Neutrophil (primary cell): Measurements from ENCODE around the gene LNX2.

Experiments used
- H3K27ac ChIP-seq: fragments of 200-600 bp; sonication (generic); 2 replicates; pipeline ENCODE4 v1.5.1; 2016; ENCODE audit warnings: mild to moderate bottlenecking, moderate library complexity
- H3K27me3 ChIP-seq: fragments of 200-600 bp; sonication (generic); 2 replicates; pipeline ENCODE4 v1.6.0; 2016; ENCODE audit warnings: mild to moderate bottlenecking
- H3K36me3 ChIP-seq: fragments of 200-600 bp; sonication (generic); 2 replicates; pipeline ENCODE4 v1.5.1; 2017
- H3K4me1 ChIP-seq, 2 experiments: fragments of 200-600 bp in 1 of 2; sonication (generic) in 1 of 2; 1 replicate in 1 of 2; 2 replicates in 1 of 2; pipeline versions ENCODE4 v1.5.1 to v1.6.1; 2013 to 2016; ENCODE audit warnings: low read depth in 1 of 2, low read length in 1 of 2, mild to moderate bottlenecking in 1 of 2, moderate library complexity in 1 of 2; ENCODE audit not compliant: control insufficient read depth in 1 of 2, insufficient read depth in 1 of 2
- H3K4me3 ChIP-seq, 2 experiments: fragments of 200-600 bp in 1 of 2; sonication (generic) in 1 of 2; 1 replicate in 1 of 2; 2 replicates in 1 of 2; pipeline ENCODE4 v1.5.1; 2013 to 2016; ENCODE audit warnings: low read depth in 1 of 2, low read length in 1 of 2, mild to moderate bottlenecking in 1 of 2, moderate library complexity in 1 of 2
- H3K9me3 ChIP-seq: fragments of 200-600 bp; sonication (generic); 2 replicates; pipeline ENCODE4 v1.5.1; 2016
- TF ChIP-seq, protein P1 (sequence below): fragments of 200-600 bp; sonication (generic); IDR thresholded peaks from 2 replicates; pipeline ENCODE4 v1.5.1; 2016; ENCODE audit warnings: antibody characterized with exemption

LNX2 gene

DNA sequence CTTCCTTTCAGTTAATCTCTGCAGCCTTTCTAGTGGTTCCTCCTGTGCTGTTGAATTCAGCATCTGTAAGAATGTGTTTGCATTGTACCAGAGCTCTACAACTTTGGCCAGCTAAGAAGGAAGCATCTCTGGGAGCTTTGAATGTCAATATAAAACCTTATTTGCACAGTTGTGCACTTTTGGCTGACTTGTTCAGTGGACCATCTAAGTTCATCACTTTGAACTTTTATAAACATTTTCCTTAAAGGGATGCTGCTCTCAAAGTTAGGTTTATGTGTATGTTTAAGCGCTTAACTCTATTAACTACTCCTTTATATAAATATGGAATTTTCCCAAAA lies 16.9 kb upstream of the LNX2 start:
- Histone ChIP-seq H3K27me3 (no peaks in the 10 kb centered on the region), H3K4me3 (no peak overlapping the region), H3K4me1 (peaks cover 0 to 4% of the 10 kb centered on the region in 2 experiments), H3K36me3 (peaks cover 9% of the 10 kb centered on the region), H3K27ac (no peak overlapping the region), H3K9me3 (no peaks in the 10 kb centered on the region)
- TF ChIP-seq, protein P1, sequence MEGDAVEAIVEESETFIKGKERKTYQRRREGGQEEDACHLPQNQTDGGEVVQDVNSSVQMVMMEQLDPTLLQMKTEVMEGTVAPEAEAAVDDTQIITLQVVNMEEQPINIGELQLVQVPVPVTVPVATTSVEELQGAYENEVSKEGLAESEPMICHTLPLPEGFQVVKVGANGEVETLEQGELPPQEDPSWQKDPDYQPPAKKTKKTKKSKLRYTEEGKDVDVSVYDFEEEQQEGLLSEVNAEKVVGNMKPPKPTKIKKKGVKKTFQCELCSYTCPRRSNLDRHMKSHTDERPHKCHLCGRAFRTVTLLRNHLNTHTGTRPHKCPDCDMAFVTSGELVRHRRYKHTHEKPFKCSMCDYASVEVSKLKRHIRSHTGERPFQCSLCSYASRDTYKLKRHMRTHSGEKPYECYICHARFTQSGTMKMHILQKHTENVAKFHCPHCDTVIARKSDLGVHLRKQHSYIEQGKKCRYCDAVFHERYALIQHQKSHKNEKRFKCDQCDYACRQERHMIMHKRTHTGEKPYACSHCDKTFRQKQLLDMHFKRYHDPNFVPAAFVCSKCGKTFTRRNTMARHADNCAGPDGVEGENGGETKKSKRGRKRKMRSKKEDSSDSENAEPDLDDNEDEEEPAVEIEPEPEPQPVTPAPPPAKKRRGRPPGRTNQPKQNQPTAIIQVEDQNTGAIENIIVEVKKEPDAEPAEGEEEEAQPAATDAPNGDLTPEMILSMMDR, result no peak

DNA sequence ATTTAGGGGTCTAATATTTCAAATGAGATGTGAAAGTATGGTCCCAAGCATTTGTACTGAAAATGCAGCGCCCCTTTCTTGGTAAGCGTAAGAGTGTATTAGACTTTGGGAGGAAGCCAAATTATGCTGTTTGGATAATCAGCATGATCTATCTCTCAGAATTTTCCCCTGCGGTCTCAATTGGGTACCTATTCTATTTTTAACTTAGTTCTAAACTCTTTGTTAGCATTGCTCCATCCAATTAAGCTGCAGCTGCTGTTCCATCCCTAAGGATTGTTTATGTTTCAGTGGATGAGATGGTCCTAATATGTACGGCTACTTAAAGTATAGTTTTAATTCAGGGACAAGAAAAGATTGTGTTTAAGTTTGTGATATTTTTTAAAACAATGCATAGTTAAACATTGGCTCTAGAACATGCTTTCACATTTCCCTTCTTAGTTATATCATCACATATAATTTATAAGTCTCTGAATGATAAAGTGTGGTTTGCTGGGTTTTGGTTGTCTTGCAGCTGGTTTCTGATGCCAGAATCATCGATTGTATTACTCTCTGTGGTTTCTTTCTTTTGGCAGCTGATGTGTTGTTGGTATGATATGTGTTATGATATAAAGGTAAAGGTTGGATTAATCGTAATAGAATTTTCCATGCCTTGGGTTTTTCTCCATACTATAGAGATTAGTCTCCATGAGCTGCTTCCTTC lies 16.4 kb upstream of the LNX2 start:
- Histone ChIP-seq H3K27ac (no peak overlapping the region), H3K27me3 (no peaks in the 10 kb centered on the region), H3K9me3 (no peaks in the 10 kb centered on the region), H3K36me3 (peaks cover 13% of the 10 kb centered on the region), H3K4me1 (peaks cover 0 to 4% of the 10 kb centered on the region in 2 experiments), H3K4me3 (no peak overlapping the region)
- TF ChIP-seq, protein P1, result no peak

DNA sequence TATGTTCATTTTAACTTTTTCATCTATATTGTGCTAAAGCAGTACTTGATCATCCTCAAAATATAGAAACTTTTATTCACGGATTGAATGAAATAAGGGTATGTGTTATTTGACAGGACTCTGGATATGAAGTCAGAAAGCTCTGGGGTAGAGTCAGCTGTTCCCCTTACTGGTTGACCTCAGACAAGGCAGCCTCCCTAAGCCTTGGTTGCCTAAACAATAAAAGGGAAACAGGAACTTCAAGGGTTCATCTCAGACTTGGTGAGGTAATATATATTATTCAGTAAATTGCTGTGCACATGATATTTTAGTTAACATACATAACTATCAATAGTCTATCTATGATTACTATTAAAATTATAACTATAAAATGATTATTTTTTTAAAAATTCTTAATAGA lies 14.9 kb upstream of the LNX2 start:
- Histone ChIP-seq H3K27me3 (no peaks in the 10 kb centered on the region), H3K4me1 (peaks cover 0 to 8% of the 10 kb centered on the region in 2 experiments), H3K9me3 (no peaks in the 10 kb centered on the region), H3K4me3 (no peak overlapping the region), H3K27ac (no peak overlapping the region), H3K36me3 (peaks cover 13% of the 10 kb centered on the region)
- TF ChIP-seq, protein P1, result no peak

DNA sequence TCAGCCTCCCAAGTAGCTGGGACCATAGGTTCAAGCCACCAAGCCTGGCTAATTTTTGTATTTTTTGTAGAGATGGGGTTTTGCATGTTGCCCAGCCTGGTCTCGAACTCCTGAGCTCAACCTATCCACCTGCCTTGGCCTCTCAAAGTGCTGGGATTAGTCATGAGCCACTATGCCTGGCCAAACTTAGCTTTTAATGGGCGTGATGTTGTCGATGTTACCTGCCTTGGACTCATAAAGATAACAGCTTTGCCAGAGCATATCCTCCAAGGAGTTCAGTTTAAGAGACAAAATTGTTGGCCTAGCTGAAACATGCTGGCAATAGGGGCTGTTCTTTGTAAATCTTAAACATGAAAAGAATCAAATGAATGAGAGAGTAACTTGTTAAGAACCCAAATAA lies 14.5 kb upstream of the LNX2 start:
- peaks cover 13% of the 10 kb centered on the region for H3K36me3 ChIP-seq
- no peaks in the 10 kb centered on the region for H3K27me3 ChIP-seq
- H3K27ac ChIP-seq, result no peak overlapping the region
- TF ChIP-seq, protein P1, result no peak
- H3K4me1 ChIP-seq, result peaks cover 0 to 9% of the 10 kb centered on the region in 2 experiments
- no peaks in the 10 kb centered on the region for H3K9me3 ChIP-seq
- no peak overlapping the region for H3K4me3 ChIP-seq

DNA sequence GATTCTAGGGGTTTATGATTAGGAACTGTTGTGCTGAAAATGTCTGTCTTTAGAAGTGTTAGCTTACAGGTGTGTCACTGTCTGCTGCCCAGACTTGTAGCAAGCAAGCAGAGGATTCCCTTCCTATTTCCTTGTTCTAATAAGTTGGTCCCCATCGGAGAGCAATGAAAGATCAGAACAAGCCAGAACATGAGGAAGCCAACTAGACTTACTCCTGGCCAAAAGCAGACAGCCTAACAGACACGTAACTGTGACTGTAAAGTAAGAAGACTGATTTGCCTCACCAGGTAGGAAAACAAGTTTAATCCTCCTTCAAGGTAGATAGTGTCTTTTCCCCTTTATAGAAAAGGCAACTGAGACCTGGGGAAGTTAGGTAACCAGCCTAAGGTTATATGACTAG lies 13.9 kb upstream of the LNX2 start:
- H3K9me3 ChIP-seq, result no peaks in the 10 kb centered on the region
- H3K4me3 ChIP-seq, result no peak overlapping the region
- H3K36me3 ChIP-seq, result peaks cover 13% of the 10 kb centered on the region
- H3K27ac ChIP-seq, result no peak overlapping the region
- TF ChIP-seq, protein P1, result no peak
- H3K4me1 ChIP-seq, result peaks cover 0 to 9% of the 10 kb centered on the region in 2 experiments
- H3K27me3 ChIP-seq, result no peaks in the 10 kb centered on the region
